ENCODE data around the gene TMEM184C.
A peak's percentile ranks its signal among the peaks of the same experiment; 100 is the strongest.

DNA sequence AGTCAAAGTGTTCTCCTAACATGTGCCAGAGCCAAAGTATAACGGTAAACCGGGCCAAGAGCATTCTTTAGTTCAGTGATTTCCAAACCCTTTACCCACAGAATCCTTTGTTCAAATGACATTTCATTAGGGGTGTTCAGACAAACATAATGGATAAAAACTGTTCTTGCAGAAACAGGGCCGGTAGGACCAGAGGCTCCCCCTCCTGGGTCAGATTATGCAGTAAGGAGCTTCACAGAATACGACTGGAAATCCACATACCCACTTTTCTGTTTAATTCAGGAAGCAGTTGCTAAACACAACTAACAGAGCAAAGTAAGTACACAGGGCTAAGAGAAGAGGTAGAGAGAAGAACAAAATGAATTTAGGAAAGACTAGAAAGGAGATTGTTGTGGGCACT lies 46.6 kb upstream of the TMEM184C start:
- TF ChIP-seq, protein P1, sequence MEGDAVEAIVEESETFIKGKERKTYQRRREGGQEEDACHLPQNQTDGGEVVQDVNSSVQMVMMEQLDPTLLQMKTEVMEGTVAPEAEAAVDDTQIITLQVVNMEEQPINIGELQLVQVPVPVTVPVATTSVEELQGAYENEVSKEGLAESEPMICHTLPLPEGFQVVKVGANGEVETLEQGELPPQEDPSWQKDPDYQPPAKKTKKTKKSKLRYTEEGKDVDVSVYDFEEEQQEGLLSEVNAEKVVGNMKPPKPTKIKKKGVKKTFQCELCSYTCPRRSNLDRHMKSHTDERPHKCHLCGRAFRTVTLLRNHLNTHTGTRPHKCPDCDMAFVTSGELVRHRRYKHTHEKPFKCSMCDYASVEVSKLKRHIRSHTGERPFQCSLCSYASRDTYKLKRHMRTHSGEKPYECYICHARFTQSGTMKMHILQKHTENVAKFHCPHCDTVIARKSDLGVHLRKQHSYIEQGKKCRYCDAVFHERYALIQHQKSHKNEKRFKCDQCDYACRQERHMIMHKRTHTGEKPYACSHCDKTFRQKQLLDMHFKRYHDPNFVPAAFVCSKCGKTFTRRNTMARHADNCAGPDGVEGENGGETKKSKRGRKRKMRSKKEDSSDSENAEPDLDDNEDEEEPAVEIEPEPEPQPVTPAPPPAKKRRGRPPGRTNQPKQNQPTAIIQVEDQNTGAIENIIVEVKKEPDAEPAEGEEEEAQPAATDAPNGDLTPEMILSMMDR (IDR thresholded peaks at IDR 0.05), result peak in 2 of 4 experiments; percentile 17 to 27
- TF ChIP-seq POLR2A (IDR thresholded peaks at IDR 0.05), result no peak
